ENCODE data around the gene NOS1AP.

Gene NOS1AP

GRCh38 chr1:162300057-162300917, 230.8 kb downstream of the NOS1AP start:
- no peak for DNase-seq (ENCODE audit: low spot score)

GRCh38 chr1:162301696-162302095, 232.2 kb downstream of the NOS1AP start:
- DNase-seq (ENCODE audit: low spot score) = no peak

GRCh38 chr1:162302306-162303003, 233.0 kb downstream of the NOS1AP start:
- DNase-seq (ENCODE audit: low spot score) = no peak

DNA sequence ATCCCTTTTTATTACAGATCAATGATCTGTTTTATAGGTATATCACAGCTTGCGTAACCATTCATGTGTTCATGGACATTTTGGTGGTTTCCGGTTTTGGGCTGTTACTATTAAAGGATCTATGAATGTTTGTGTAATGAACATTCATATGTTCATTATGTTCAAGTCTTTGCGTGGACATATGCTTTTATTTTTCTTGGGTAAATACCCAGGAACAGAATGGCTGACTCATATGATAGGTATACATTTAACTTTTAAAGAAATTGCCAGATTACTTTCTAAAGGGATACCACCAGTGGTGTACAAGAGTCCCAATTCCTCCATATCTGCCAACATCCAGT, 233.5 kb downstream of the NOS1AP start:
- DNase-seq (ENCODE audit: low spot score) = no peak

- no peak for DNase-seq (ENCODE audit: low spot score)
Measured at GRCh38 chr1:162304736-162305135, 235.2 kb downstream of the NOS1AP start.

GRCh38 chr1:162305969-162306368, 236.5 kb downstream of the NOS1AP start:
- no peak for DNase-seq (ENCODE audit: low spot score)

GRCh38 chr1:162310337-162310736, 240.8 kb downstream of the NOS1AP start:
- no peak for DNase-seq (ENCODE audit: low spot score)

DNA sequence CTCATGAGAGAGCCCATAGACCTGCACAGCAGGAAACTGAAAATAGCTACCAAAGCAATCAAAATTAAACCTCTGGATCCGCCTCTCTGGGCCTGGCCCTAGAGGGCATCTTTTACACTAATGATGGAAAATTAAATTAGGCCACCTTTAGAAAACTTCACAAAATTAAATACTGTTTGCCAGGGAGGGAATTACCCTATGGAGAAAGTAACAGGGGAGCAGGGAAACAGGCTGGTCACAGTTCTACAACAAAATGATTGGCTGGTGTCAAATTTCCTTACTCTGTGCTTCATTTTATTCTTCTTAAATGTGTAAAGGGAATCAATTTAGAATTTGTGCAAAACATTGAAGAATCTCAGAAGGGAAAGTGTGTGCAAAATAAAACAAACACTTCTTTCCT, 244.7 kb downstream of the NOS1AP start:
- no peak for DNase-seq (ENCODE audit: low spot score)

GRCh38 chr1:162315673-162316072, 246.2 kb downstream of the NOS1AP start:
- DNase-seq (ENCODE audit: low spot score) = no peak

- no peak for DNase-seq (ENCODE audit: low spot score)
Measured at GRCh38 chr1:162316187-162316586, 246.7 kb downstream of the NOS1AP start.

- DNase-seq (ENCODE audit: low spot score) = no peak
Measured at GRCh38 chr1:162317621-162318020, 248.1 kb downstream of the NOS1AP start.

- no peak for DNase-seq (ENCODE audit: low spot score)
Measured at GRCh38 chr1:162319493-162320175, 250.1 kb downstream of the NOS1AP start.

- no peak for DNase-seq (ENCODE audit: low spot score)
Measured at GRCh38 chr1:162321809-162322422, 252.4 kb downstream of the NOS1AP start.

DNA sequence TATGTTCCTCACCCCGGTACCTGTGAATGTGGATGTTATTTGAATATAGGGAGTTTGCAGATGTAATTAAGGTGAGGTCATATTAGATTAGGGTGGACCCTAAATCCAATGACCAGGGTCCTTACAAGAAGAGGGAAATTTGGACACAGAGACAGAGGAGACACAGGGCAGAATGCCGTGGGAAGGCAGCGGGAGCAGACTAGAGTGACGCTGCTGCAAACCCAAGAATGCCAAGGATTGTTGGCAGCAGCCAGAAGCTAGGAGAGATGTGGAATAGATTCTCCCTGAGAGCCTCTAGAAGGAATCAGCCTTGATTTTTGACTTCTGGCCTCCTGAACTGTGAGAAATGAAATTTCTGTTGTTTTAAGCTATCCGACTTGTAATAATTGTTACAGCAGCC, 253.5 kb downstream of the NOS1AP start:
- no peak for DNase-seq (ENCODE audit: low spot score)

GRCh38 chr1:162324396-162324795, 254.9 kb downstream of the NOS1AP start:
- no peak for DNase-seq (ENCODE audit: low spot score)

DNA sequence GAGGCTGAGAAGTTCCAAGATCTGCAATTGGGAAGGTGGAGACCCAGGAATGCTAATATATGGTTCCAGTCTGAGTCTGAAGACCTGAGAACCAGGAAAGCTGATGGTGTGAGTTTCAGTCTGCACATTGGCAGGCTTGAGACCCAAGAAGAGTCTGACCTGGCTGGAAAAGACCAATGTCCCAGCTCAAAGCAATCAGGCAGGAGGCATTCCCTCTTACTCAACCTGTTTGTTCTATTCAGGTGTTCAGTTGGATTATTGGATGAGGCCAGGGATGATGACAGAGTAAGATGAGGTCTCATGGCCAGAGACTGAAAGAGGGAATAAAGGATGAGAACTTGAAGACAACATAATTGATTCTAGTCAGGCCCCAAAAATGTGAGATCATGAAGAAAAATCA, 257.1 kb downstream of the NOS1AP start:
- DNase-seq (ENCODE audit: low spot score) = no peak

GRCh38 chr1:162327144-162327787, 257.8 kb downstream of the NOS1AP start:
- no peak for DNase-seq (ENCODE audit: low spot score)

DNA sequence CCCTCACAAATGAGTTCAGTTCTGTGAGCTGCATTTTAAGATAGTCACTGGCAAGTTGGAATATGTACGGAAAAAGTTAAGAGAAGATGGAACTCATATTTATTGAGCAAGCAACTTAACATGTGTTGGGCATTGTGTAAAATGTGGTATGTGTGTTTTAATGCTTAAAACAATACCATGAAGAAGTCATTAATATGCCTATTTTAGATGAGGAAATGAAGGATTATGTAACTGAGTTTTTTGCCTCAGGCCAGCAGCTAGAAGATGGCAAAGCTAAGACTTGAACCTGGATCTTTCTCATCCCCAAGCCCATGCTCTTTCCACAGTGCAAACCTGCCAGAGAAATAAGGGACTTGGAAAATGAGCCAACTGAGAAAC, 258.3 kb downstream of the NOS1AP start:
- DNase-seq (ENCODE audit: low spot score) = no peak

DNA sequence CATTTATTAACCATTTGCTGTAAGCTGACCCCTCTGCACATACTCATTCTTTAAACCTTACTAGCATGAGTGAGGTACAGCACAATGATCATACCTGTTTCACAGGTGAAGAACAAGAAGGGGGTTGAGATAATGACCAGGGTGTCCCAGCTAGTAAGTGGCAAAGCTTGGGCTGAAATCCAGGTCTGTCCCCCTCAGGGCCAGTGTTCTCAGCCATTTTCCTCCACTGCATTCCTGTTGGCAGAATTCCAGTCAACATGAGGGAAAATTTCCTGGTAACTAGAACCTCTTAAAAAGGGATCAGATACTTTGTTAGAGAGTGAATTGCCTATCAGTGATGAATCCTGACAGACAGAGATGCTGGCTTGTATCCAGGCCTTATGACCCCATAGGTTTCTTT, 259.0 kb downstream of the NOS1AP start:
- no peak for DNase-seq (ENCODE audit: low spot score)

GRCh38 chr1:162329826-162330225, 260.3 kb downstream of the NOS1AP start:
- DNase-seq (ENCODE audit: low spot score) = no peak

GRCh38 chr1:162333991-162334390, 264.5 kb downstream of the NOS1AP start:
- DNase-seq (ENCODE audit: low spot score) = no peak

GRCh38 chr1:162335126-162335525, 265.6 kb downstream of the NOS1AP start:
- DNase-seq (ENCODE audit: low spot score) = no peak
